Glomerular visceral epithelial cell (primary cell): Measurements from ENCODE around the gene PBX4.

Source experiments
- DNase-seq: peaks from one replicate; pipeline ENCODE4 v3.0.0-alpha.2; 2016; ENCODE audit errors: extremely low spot score

Gene PBX4

GRCh38 chr19:19588546-19588945 lies 29.9 kb downstream of the PBX4 start:
- DNase-seq: no peak

DNA sequence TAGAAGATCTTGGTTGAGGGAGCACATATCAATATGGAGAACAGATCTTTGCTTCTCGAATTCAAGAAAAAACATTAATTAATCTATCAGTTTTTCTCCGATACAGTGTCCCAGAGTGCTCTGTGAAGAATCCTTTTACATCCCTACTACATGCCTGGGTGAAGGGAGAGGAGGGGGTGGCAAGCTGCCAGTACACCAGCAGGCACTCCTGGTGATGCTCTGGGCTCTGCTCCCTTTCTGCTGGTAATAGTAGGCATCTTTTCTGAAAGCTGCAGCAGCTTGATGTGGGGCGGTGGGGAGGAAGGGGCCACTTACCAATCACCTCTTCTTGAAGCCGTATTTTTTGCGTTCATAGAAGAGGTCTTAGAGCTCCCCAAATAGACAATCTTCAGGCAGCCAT lies 30.7 kb downstream of the PBX4 start:
- no peak for DNase-seq

DNA sequence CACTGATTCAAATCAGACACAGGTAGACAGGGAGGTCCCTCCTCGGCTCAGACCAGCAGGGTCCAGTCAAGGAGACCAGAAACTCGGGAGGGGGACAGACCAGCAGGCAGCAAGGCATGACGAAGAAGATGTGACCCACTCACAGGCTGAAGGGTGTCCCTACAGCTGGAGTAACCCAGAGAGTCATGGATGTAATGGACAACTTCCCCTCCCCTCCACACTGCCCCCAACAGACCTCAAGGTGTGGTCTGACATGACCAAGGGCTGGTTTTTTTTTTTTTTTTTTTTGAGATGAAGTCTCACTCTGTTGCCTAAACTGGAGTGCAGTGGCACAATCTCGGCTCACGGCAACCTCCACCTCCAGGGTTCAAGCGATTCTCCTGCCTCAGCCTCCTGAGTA lies 34.1 kb downstream of the PBX4 start:
- DNase-seq: no peak

- no peak for DNase-seq
Observed at GRCh38 chr19:19582471-19582870, 36.0 kb downstream of the PBX4 start.

- no peak for DNase-seq
Observed at GRCh38 chr19:19581391-19581790, 37.1 kb downstream of the PBX4 start.

GRCh38 chr19:19580418-19580817 lies 38.1 kb downstream of the PBX4 start:
- no peak for DNase-seq

DNA sequence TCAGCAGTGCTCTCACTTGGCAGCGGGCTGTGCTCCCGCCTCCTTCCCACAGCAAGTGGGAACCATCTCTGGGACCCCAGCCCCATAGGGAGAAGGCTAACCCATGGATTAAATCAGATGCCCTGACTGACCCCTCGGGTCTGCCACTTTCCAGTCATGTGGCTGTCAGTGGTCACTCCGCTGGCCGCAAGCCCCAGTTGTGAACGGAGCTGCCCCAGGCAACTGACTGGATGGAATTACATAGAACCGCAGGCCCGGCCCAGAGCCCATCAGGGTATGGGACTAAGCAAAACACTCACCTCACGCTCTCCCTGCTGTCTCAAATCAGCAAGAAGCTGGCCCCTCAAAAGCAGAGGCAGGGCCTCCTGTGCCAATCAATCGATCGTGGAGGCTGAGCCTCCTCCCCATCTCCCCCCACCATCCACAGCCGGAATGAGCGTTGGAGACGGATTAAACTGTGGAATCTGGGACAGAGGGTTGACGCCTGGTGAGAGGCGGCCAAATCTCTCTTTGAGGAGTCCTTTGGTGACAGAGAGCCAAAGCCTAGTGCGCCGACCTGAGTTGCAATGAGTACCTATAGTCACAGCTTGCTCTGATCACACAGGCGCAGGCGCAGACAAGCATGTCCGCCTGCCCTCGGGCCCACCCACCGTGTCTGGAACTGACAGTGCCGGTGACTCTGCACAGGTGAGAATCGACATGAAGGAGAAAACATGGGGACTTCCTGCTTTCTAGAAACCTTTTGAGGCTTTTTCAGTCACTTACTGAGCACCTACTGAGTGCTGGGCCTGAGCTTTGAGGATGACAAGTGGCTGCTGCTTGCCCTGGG lies 38.7 kb downstream of the PBX4 start:
- DNase-seq: no peak

- no peak for DNase-seq
Observed at GRCh38 chr19:19578252-19578651, 40.2 kb downstream of the PBX4 start.

- DNase-seq: no peak
Observed at GRCh38 chr19:19575411-19575810, 43.1 kb downstream of the PBX4 start.

DNA sequence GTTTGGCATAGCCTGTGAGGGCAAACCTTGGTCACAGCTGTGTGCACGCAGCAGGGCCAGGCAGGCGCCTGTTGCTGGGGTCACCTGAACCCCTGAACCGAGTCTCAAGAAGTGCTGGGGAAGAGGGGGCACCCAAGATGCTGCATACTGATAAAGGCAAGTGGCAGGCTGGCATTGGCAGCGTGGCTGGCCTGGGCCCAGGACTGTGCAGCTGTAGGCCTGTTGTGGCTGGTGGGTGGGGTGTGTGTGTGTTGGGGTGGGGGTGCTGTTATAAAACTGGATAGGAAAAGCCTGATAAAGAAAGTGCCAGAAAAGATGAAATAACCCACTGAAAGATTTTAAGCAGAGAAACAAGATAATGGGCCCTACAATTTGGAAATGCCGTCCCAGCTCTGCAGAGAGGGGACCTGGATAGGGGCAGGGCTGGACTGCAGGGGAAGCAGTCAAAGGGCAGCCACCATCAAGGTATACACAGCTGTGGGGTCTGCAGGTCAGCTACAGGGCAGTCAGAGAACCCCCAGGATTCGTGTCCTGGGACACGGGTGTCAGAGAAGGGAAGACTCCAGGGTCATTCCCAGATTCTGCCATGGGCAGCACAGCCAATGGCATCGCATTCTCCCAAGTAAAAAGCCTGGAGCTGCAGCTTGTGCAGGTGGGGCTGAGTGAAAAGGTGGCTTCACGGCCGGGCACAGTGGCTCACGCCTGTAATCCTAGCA lies 47.3 kb downstream of the PBX4 start:
- no peak for DNase-seq

DNA sequence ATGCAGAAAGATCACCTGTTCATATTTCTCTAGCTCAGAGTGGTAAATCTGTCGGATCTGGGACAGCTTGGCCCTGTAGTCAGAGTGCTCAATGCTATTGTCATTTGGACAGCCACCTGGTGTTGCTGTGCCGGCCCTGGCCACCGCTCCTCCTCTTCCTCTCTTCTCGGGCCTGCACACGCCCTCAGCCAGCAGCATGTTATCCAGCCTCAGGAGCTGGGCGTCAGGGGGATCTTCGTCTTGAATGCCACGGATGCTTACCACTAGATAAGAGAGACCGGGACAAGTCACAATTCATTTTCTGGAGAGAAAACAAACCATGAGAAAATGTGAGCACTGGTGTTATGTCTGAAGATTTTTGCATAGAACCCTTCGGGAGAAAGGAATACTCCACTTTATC lies 47.9 kb downstream of the PBX4 start:
- no peak for DNase-seq

DNA sequence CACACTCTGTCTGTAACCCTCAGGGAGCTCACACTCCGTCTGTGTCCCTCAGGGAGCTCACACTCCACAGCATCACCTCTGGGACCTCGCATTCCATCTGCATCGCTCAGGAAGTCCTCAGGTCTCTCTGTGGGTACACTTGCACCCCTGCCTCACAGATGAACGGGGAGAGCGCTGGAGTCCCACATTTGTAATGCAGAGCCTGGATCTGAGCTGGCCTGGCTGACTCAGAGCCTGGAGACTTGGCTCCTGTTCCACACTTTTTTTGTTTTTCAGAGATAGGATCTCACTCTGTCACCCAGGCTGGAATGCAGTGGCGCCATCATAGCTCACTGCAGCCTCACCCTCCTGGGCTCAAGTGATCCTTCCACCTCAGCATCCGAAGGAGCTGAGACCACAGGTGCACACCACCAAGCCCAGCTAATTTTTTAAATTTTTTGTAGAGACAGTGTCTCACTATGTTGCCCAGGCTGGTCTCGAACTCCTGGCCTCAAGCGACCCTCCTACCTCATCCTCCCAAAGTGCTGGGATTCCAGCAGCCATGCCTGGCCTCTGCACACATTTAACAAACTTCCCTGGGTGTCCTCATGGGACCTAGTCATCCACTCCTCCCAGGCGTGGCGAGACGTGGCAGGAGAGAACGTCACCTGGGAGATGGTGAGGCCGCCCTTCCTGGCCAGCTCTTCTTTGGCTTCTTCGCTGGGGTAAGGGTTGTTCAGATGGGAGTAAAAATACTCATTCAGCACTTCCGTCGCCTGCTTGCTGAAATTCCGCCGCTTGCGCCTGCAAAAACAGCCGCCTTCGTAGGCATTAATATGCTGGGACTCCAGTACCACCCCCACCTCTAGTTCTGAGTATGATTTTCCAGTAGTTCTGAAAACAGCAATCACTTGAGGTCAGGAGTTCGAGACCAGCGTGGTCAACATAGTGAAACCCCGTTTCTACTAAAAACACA lies 49.4 kb downstream of the PBX4 start:
- DNase-seq: no peak

GRCh38 chr19:19567391-19567790 lies 51.1 kb downstream of the PBX4 start:
- no peak for DNase-seq

- DNase-seq: peak; percentile 29
Observed at GRCh38 chr19:19566306-19566705, 52.2 kb downstream of the PBX4 start.

DNA sequence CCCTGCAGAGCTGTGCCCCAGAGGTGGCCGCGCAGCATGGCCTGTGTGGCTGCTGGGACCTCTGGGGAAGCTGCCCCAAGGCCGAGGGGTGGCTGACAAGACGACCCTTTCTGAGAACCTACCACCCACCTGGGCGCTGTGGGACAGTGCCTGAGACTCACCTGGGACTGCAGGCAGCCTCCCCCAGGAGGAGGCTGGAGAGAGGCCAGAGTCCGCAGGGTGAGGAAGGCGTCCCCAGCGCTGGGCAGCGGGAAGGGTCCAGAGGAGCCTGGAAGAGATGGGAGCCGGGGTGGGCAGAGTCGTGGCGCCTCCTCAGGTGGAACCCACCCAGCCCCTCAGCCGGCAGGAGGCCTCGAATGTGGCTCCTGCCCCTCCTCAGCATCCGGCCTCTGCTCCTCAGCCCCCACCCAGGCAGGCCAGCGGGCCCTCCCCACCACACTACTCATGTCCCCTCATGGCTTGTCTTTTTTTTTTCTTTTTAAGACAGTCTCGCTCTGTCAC lies 55.1 kb downstream of the PBX4 start:
- DNase-seq: no peak

GRCh38 chr19:19562665-19563347 lies 55.7 kb downstream of the PBX4 start:
- DNase-seq: no peak

GRCh38 chr19:19561946-19562664 lies 56.4 kb downstream of the PBX4 start:
- DNase-seq: no peak

DNA sequence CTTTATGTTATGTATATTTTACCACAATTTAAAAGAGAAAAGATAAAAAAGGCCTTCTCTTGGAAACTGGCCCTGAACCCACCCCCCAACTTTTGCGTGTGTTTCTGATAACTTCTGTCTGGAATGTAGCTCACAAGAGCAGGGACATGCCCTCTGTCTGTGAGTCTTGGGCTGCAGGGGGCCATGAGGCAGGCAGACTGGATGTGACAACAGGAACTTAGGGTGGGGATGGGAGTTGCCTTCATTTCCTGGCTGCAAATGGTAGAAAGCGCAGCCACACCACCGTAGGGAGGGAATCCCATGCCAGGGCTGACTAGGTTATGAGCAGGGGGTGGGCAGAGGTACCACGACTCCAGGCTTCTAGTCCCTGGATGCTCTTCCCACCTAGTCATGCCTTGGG lies 58.6 kb downstream of the PBX4 start:
- DNase-seq: no peak

DNA sequence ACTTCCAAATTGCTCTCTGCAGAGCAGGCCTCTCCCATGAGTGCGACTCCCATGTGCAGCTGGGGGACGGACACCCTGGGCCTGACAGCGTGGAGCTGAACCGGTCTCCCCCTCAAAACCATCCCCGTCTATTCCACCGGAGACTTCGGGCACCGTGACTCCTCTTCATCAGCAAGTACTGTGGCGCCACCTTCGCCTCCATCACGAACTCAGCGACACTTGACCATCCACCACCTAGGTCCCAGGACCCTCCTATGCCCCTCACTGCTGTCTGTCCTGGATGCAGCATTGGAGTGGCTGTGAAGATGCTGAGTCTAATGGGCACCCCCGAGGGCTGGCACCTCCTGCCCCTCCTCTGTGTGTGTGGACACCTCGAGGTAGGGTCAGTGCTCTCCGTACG lies 59.9 kb downstream of the PBX4 start:
- DNase-seq: no peak

DNA sequence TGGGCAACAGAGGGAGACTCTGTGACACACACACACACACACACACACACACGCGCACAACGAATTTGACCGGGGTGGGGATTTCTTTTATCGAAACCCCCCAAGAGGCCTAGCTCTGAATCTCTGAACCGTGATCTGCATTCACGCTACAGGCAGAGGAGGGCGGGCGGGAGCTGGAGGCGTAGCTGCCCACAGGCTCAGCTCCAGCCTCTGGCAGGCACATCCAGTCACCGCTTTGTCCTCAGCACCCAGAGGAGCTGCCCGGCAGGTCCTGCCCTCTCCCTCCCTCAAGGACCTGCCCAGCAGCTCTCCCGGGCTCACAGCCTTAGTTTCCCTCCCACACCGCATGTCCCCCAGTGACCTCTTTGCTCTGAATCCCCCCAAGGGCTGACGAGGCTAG lies 60.4 kb downstream of the PBX4 start:
- DNase-seq: no peak
